Calu3 (cell line): ENCODE measurements around the gene GUK1. TPM values are rescaled to one million over a fixed set of nuclear protein-coding genes. Genes with fewer than 3 reads are reported as not detected.
A peak's percentile ranks its signal among the peaks of the same experiment; 100 is the strongest.

Source experiments
- BruUV-seq: library from RNA; stranded (reverse); fragments of 400-500 nt; replicated peaks from 2 replicates; lab custom pipeline; 2021; lab: Mats Ljungman, UMichigan
- CTCF ChIA-PET: fragments of 300-600 bp; sonication (Branson Sonifier 250); formaldehyde crosslinking; loops from one replicate; lab custom pipeline; 2022; ENCODE audit warnings: antibody characterized with exemption; lab: Charles Lee
- DNase-seq: peaks from one replicate; pipeline ENCODE4 v3.0.0; 2022
- H3K27ac Mint-ChIP-seq: one replicate; pipeline ENCODE4 v1.8.0; 2022; ENCODE audit warnings: mixed read lengths; ENCODE audit not compliant: unreplicated experiment
- H3K27me3 Mint-ChIP-seq: one replicate; pipeline ENCODE4 v1.8.0; 2022; ENCODE audit warnings: mixed read lengths; ENCODE audit not compliant: unreplicated experiment
- H3K36me3 Mint-ChIP-seq: one replicate; pipeline ENCODE4 v1.8.0; 2022; ENCODE audit warnings: mild to moderate bottlenecking, moderate library complexity, mixed read lengths; ENCODE audit not compliant: insufficient read depth, unreplicated experiment
- H3K4me1 Mint-ChIP-seq: one replicate; pipeline ENCODE4 v1.8.0; 2022; ENCODE audit warnings: mild to moderate bottlenecking, low read depth, mixed read lengths; ENCODE audit not compliant: unreplicated experiment
- H3K4me3 Mint-ChIP-seq: one replicate; pipeline ENCODE4 v1.8.0; 2022; ENCODE audit warnings: mild to moderate bottlenecking, low read depth, moderate library complexity, mixed read lengths; ENCODE audit not compliant: unreplicated experiment
- H3K9me3 Mint-ChIP-seq: one replicate; pipeline ENCODE4 v1.8.0; 2022; ENCODE audit warnings: low read depth, mixed read lengths; ENCODE audit not compliant: unreplicated experiment
- intact Hi-C: fragments of 100-400 bp; cut with micrococcal nuclease; formaldehyde crosslinking; loops from one replicate; pipeline ENCODE4 v1.10.0; 2022; ENCODE audit not compliant: unreplicated experiment
- total RNA-seq: library from RNA; stranded (reverse); gene quantifications from 2 replicates; pipeline ENCODE4 v1.2.3, GENCODE V29; 2022
- TF ChIP-seq, protein P1 (sequence below): fragments of 200-600 bp; IDR thresholded peaks from one replicate; pipeline ENCODE4 v1.8.0; 2022; ENCODE audit warnings: antibody characterized with exemption; ENCODE audit not compliant: unreplicated experiment

GUK1 gene
- total RNA-seq, 1 experiment from 2014 or later, result 238 TPM

DNA sequence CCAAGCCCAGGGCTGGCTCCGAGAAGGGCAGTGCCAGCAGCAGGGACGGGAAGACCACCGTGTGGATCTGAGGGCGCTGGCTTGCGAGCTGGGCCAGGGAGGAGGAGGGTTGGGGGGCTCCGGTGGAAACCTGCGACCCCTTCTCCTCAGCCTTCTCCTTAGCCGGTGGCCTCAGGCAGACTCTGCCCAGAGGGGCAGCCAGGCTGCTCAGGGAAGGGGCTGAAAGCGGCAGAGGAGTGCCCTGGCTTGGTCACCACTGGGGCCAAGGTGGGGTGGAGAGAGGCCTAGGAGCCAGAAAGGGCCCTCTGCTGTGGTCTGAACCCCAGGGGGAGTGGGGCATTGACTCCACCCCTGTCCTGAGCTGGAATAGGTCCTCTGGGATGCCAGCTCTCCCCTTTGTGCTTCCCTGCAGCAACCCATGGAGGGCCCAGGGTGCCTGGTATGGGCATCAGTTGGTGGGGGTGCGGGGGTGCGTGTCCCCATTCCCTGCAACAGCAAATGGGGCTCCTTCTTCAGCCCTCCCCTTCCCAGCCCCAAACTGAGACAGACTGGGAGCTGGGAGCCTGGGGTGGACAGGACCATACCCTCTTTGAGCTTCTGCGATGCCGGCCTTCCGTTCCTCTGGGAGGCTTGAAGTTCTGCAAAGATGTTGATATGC, 19.1 kb downstream of the GUK1 start:
- Mint-ChIP-seq H3K27me3 (no peaks in the 10 kb centered on the region), H3K9me3 (no peaks in the 10 kb centered on the region), H3K4me3 (no peak overlapping the region), H3K27ac (no peak overlapping the region), H3K4me1 (peaks cover 9% of the 10 kb centered on the region), H3K36me3 (peaks cover 21% of the 10 kb centered on the region)
- no TSS peak for BruUV-seq
- no peak for DNase-seq
- intact Hi-C loops, result no loop called here
- TF ChIP-seq, protein P1, sequence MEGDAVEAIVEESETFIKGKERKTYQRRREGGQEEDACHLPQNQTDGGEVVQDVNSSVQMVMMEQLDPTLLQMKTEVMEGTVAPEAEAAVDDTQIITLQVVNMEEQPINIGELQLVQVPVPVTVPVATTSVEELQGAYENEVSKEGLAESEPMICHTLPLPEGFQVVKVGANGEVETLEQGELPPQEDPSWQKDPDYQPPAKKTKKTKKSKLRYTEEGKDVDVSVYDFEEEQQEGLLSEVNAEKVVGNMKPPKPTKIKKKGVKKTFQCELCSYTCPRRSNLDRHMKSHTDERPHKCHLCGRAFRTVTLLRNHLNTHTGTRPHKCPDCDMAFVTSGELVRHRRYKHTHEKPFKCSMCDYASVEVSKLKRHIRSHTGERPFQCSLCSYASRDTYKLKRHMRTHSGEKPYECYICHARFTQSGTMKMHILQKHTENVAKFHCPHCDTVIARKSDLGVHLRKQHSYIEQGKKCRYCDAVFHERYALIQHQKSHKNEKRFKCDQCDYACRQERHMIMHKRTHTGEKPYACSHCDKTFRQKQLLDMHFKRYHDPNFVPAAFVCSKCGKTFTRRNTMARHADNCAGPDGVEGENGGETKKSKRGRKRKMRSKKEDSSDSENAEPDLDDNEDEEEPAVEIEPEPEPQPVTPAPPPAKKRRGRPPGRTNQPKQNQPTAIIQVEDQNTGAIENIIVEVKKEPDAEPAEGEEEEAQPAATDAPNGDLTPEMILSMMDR, result no peak
- CTCF ChIA-PET, result no interaction called here

DNA sequence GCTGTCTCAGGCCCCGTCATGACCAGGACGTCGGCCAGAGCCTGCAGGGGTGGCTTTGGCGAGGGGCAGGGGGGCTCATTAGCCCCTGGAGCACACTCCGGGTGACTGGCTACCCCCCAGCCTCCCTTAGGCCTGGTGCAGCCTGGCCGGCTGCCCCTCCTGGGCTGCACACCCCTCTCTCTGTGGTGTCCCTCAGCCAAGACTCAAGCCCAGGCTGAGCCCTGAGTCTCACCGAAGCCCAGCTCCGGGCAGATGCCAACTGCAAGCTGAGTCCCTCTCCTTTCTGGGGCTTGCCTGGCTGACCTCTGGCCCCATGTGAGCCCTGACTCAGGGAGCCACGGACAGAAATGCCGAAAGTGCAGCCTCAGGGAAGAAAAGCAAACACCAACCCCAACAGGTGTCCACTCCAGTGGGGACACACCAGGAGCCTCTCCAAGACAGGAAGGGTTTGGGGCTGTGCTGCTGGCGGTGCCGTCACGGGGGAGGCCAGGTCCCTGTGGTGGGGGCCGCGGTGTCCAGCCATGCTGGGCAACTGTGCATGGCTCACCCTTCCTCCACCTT, 20.2 kb downstream of the GUK1 start:
- Mint-ChIP-seq H3K27ac (no peak overlapping the region), H3K36me3 (peaks cover 32% of the 10 kb centered on the region), H3K4me3 (no peak overlapping the region), H3K9me3 (no peaks in the 10 kb centered on the region), H3K4me1 (peaks cover 14% of the 10 kb centered on the region), H3K27me3 (no peaks in the 10 kb centered on the region)
- TF ChIP-seq, protein P1, result no peak
- intact Hi-C loops, result no loop called here
- no peak for DNase-seq
- BruUV-seq, result no TSS peak
- CTCF ChIA-PET, result no interaction called here

DNA sequence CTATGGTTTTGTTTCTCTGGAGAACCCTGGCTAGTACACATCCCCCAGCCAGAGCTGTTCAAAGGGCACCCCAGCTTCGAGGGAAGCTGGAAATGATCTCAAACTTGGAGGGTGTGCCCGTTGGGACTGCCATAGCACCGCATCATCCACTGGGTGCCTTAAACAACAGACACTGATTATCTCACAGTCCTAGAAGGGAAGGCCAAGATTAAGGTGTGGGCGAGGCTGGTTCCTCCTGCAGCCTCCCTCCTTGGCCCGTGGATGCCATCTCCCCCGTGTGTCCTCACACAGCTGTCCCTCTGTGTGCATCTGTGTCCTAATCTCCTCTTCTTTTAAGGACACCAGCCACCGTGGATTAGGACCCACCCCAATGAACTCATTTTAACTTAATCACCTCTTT, 21.3 kb downstream of the GUK1 start:
- DNase-seq, result no peak
- H3K27ac Mint-ChIP-seq, result peak overlapping the region; percentile 63
- peaks cover 42% of the 10 kb centered on the region for H3K36me3 Mint-ChIP-seq
- intact Hi-C loops, result no loop called here
- no peaks in the 10 kb centered on the region for H3K9me3 Mint-ChIP-seq
- TF ChIP-seq, protein P1, result no peak
- no peak overlapping the region for H3K4me3 Mint-ChIP-seq
- H3K27me3 Mint-ChIP-seq, result no peaks in the 10 kb centered on the region
- BruUV-seq, result no TSS peak
- CTCF ChIA-PET, result no interaction called here
- H3K4me1 Mint-ChIP-seq, result peaks cover 14% of the 10 kb centered on the region

DNA sequence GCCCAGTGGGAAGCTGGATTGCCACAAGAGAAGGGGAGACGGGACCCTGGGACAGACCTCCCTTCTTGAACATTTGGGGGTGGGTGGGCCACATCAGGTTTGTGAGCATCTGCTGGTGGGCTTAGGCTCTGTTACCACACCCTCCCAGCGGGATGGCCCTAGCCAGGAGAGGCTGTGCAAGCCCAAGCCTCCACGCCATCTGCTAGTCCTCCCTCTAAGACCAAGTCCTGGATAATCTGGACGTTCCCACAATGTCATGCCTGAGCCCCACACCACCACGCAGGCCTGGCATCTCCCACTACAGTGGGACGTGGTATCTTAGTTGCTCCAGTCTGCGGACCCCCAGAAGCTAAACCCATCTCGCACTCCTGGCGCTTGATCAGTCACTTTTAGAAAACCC, 21.8 kb downstream of the GUK1 start:
- H3K27me3 Mint-ChIP-seq, result no peaks in the 10 kb centered on the region
- BruUV-seq, result no TSS peak
- peaks cover 47% of the 10 kb centered on the region for H3K36me3 Mint-ChIP-seq
- intact Hi-C loops, result no loop called here
- peaks cover 14% of the 10 kb centered on the region for H3K4me1 Mint-ChIP-seq
- H3K9me3 Mint-ChIP-seq, result no peaks in the 10 kb centered on the region
- no peak overlapping the region for H3K4me3 Mint-ChIP-seq
- H3K27ac Mint-ChIP-seq, result peak overlapping the region; percentile 63
- DNase-seq, result no peak
- TF ChIP-seq, protein P1, result no peak
- CTCF ChIA-PET, result no interaction called here
